SK-N-SH (cell line): Measurements from ENCODE around the gene FHOD3.

ENCODE experiments used
- FOXM1 ChIP-seq: IDR thresholded peaks from 2 replicates; pipeline ENCODE4 v1.4.0; 2012; ENCODE audit warnings: low read depth, mild to moderate bottlenecking
- GABPA ChIP-seq: IDR thresholded peaks from 2 replicates; pipeline ENCODE4 v1.4.0; 2012; ENCODE audit warnings: low read depth, mild to moderate bottlenecking
- PBX3 ChIP-seq: IDR thresholded peaks from 2 replicates; pipeline ENCODE4; 2012
- REST ChIP-seq: IDR thresholded peaks from 2 replicates; pipeline ENCODE4 v1.6.1; 2012; ENCODE audit warnings: mild to moderate bottlenecking, low read depth, low read length, moderate library complexity
- TF ChIP-seq, protein P1 (sequence below): fragments of 200-600 bp; sonication (generic); IDR thresholded peaks from 2 replicates; pipeline ENCODE4 v1.6.1; 2017; ENCODE audit warnings: antibody characterized with exemption, mild to moderate bottlenecking, moderate library complexity

GRCh38 chr18:36315736-36316135, 18.2 kb downstream of the FHOD3 start:
- TF ChIP-seq, protein P1, sequence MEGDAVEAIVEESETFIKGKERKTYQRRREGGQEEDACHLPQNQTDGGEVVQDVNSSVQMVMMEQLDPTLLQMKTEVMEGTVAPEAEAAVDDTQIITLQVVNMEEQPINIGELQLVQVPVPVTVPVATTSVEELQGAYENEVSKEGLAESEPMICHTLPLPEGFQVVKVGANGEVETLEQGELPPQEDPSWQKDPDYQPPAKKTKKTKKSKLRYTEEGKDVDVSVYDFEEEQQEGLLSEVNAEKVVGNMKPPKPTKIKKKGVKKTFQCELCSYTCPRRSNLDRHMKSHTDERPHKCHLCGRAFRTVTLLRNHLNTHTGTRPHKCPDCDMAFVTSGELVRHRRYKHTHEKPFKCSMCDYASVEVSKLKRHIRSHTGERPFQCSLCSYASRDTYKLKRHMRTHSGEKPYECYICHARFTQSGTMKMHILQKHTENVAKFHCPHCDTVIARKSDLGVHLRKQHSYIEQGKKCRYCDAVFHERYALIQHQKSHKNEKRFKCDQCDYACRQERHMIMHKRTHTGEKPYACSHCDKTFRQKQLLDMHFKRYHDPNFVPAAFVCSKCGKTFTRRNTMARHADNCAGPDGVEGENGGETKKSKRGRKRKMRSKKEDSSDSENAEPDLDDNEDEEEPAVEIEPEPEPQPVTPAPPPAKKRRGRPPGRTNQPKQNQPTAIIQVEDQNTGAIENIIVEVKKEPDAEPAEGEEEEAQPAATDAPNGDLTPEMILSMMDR = no peak
- no peak for TF ChIP-seq FOXM1
- no peak for TF ChIP-seq PBX3
- no peak for TF ChIP-seq REST
- TF ChIP-seq GABPA = no peak
